K562 (cell line): ENCODE results near the gene CYP2W1. TPM values are rescaled to one million over a fixed set of nuclear protein-coding genes. Genes with fewer than 3 reads are reported as not detected.

Experiments
- ATAC-seq: fragments of 200-7000 bp; cut with Tn5 transposase; 3 replicates; pipeline ENCODE4 v1.9.1; 2020; ENCODE audit warnings: moderate library complexity
- BruUV-seq: library from RNA; stranded (reverse); fragments of 400-500 nt; replicated peaks from 2 replicates; lab custom pipeline; 2021; lab: Mats Ljungman, UMichigan
- CTCF ChIA-PET: fragments of 300-600 bp; formaldehyde crosslinking; extraction: SDS; loops from one replicate; lab custom pipeline; 2021; ENCODE audit warnings: low intra/inter-chr PET ratio; lab: Yijun Ruan, JAX
- POLR2A ChIA-PET: fragments of 300-600, 350-650 bp; sonication (Branson Sonifier 250); formaldehyde crosslinking; extraction: SDS; loops from one replicate; lab custom pipeline; 2021; ENCODE audit warnings: antibody characterized with exemption, inconsistent platforms; lab: Yijun Ruan, JAX
- DNase-seq, 4 experiments: peaks; one replicate each; pipeline versions ENCODE4 v3.0.0 to v3.0.0-alpha.2; 2011 to 2018; ENCODE audit warnings: low spot score in 3 of 4, mixed read lengths in 3 of 4; ENCODE audit errors: extremely low read depth in 1 of 4
- FAIRE-seq: peaks from 2 replicates; lab custom pipeline; 2011; peaks lifted over from hg19 to GRCh38; lab: Jason Lieb, UNC
- H2AFZ ChIP-seq: 2 replicates; pipeline ENCODE4 v1.6.0; 2011; ENCODE audit warnings: low read depth, low read length, control low read depth, inconsistent platforms
- H3K27ac ChIP-seq: fragments of 200-600 bp; 3 replicates; pipeline ENCODE4 v1.8.0; 2011; ENCODE audit warnings: low read depth, mild to moderate bottlenecking, control low read depth, inconsistent platforms, low read length, moderate library complexity, mixed read lengths; ENCODE audit errors: extremely low read depth
- H3K27me3 ChIP-seq, 2 experiments: fragments of 300-600 bp in 1 of 2; 2 replicates in 1 of 2; 3 replicates in 1 of 2; pipeline versions ENCODE4 v1.6.0 to v1.8.0; 2011; ENCODE audit warnings: inconsistent platforms in 2 of 2, low read length in 2 of 2, mild to moderate bottlenecking in 1 of 2, mixed read lengths in 1 of 2, moderate library complexity in 1 of 2; ENCODE audit not compliant: control insufficient read depth in 2 of 2, insufficient read depth in 2 of 2
- H3K36me3 ChIP-seq: fragments of 300-600 bp; 3 replicates; pipeline ENCODE4 v1.8.0; 2011; ENCODE audit warnings: mild to moderate bottlenecking, low read length, inconsistent platforms; ENCODE audit not compliant: control insufficient read depth, insufficient read depth
- H3K4me1 ChIP-seq, 2 experiments: fragments of 200-600 bp in 1 of 2; replicated peaks in 1 of 2; 2 replicates in 1 of 2; 3 replicates in 1 of 2; pipeline versions ENCODE4 v1.5.1 to v1.8.0; 2011; ENCODE audit warnings: inconsistent platforms in 2 of 2, low read length in 2 of 2, mild to moderate bottlenecking in 1 of 2, mixed read lengths in 1 of 2, moderate library complexity in 1 of 2; ENCODE audit not compliant: control insufficient read depth in 2 of 2, insufficient read depth in 2 of 2
- H3K4me2 ChIP-seq: 2 replicates; pipeline ENCODE4 v1.6.1; 2011; ENCODE audit warnings: low read length, control low read depth, inconsistent platforms, mixed read lengths; ENCODE audit not compliant: insufficient read depth
- H3K4me3 ChIP-seq: fragments of 200-600 bp; sonication (generic), shearing (Covaris generic); 2 replicates; pipeline ENCODE4 v1.5.1; 2016; ENCODE audit warnings: control low read depth, inconsistent platforms
- H3K79me2 ChIP-seq: fragments of 200-600 bp; 3 replicates; pipeline ENCODE4 v1.8.0; 2011; ENCODE audit warnings: low read length, inconsistent platforms; ENCODE audit not compliant: control insufficient read depth, insufficient read depth
- H3K9ac ChIP-seq, 2 experiments: 2 replicates each; pipeline versions ENCODE4 v1.6.0 to v1.6.1; 2011; ENCODE audit warnings: low read depth in 2 of 2, low read length in 2 of 2, control low read depth in 1 of 2, inconsistent platforms in 1 of 2, mild to moderate bottlenecking in 1 of 2, mixed read lengths in 1 of 2; ENCODE audit not compliant: insufficient read depth in 1 of 2
- H3K9me1 ChIP-seq: one replicate; pipeline ENCODE4 v1.6.0; 2011; ENCODE audit warnings: inconsistent platforms, mild to moderate bottlenecking, low read length, moderate library complexity; ENCODE audit not compliant: control insufficient read depth, insufficient read depth
- H3K9me3 ChIP-seq: replicated peaks from 2 replicates; pipeline ENCODE4 v1.5.1; 2011; ENCODE audit warnings: low read depth, low read length, inconsistent platforms; ENCODE audit not compliant: control insufficient read depth, insufficient read depth
- H4K20me1 ChIP-seq: replicated peaks from 2 replicates; pipeline ENCODE4 v1.6.1; 2011; ENCODE audit warnings: low read length, inconsistent platforms, mixed read lengths; ENCODE audit not compliant: control insufficient read depth, insufficient read depth
- ATF2 ChIP-seq: sonication (generic); formaldehyde crosslinking; IDR thresholded peaks from 2 replicates; pipeline ENCODE4 v1.8.1; 2022; ENCODE audit warnings: missing genetic modification reagents
- MITF ChIP-seq: IDR thresholded peaks from 2 replicates; pipeline ENCODE4 v1.6.1; 2014; ENCODE audit warnings: antibody characterized with exemption
- MYBL2 ChIP-seq, 2 experiments: fragments of 450-650 bp in 1 of 2; sonication (generic) in 1 of 2; formaldehyde crosslinking in 1 of 2; IDR thresholded peaks; 2 replicates each; pipeline versions ENCODE4 v1.6.1 to v1.8.1; 2017 to 2022; ENCODE audit warnings: borderline replicate concordance in 1 of 2, inconsistent platforms in 1 of 2, low read depth in 1 of 2, mild to moderate bottlenecking in 1 of 2, missing genetic modification reagents in 1 of 2, moderate library complexity in 1 of 2
- NFE2 ChIP-seq: IDR thresholded peaks from 2 replicates; pipeline ENCODE4 v1.6.1; 2014; ENCODE audit warnings: antibody characterized with exemption, low read depth
- POLR2G ChIP-seq: fragments of 200-400 bp; formaldehyde crosslinking; IDR thresholded peaks from 2 replicates; pipeline ENCODE4 v1.6.1; 2017; ENCODE audit warnings: low read depth, mild to moderate bottlenecking, antibody characterized with exemption, low read length, moderate library complexity
- RB1 ChIP-seq: fragments of 450-650 bp; IDR thresholded peaks from 2 replicates; pipeline ENCODE4 v1.6.1; 2017; ENCODE audit warnings: low read depth, mild to moderate bottlenecking
- RBM22 ChIP-seq: fragments of 200-400 bp; formaldehyde crosslinking; IDR thresholded peaks from 2 replicates; pipeline ENCODE4 v1.6.1; 2018; ENCODE audit warnings: low read length, low read depth; ENCODE audit not compliant: poor library complexity, severe bottlenecking
- RFX7 ChIP-seq: fragments of 250-450 bp; sonication (Bioruptor Pico); IDR thresholded peaks from 2 replicates; pipeline ENCODE4 v1.5.1; 2021; ENCODE audit warnings: mild to moderate bottlenecking
- SFPQ ChIP-seq: fragments of 200-400 bp; formaldehyde crosslinking; IDR thresholded peaks from 2 replicates; pipeline ENCODE4 v1.6.1; 2017; ENCODE audit warnings: mild to moderate bottlenecking, low read depth, low read length, moderate library complexity
- ZBTB33 ChIP-seq: sonication (generic); formaldehyde crosslinking; IDR thresholded peaks from 2 replicates; pipeline ENCODE4 v1.8.1; 2023; ENCODE audit warnings: mild to moderate bottlenecking, missing genetic modification reagents
- WGBS: fragments of 100-300 bp; shearing (Covaris generic); methylation state at CpG from one replicate; pipeline ENCODE4 v1.1.6; 2016; ENCODE audit warnings: low coverage, mixed read lengths; ENCODE audit not compliant: insufficient coverage; ENCODE audit errors: missing lambda C conversion rate; 5-methylcytosine and 5-hydroxymethylcytosine counted together
- in situ Hi-C: fragments of 300-500 bp; cut with MboI; formaldehyde crosslinking; loops from 4 replicates; pipeline ENCODE4 v1.15.0; 2018; ENCODE audit warnings: inconsistent platforms, mixed read lengths
- intact Hi-C: fragments of 100-400 bp; cut with micrococcal nuclease; formaldehyde crosslinking; loops from 2 replicates; pipeline ENCODE4 v1.14.2; 2022
- polyA plus RNA-seq, 8 experiments: library from polyadenylated mRNA; depleted of rRNA in 4 of 8; stranded (reverse) in 5 of 8; unstranded in 3 of 8; fragments of >200 nt; fragmentation: Nextera tagmentation in 2 of 8; fragmentation: Illumina TruSeq in 1 of 8; extraction: Ambion mirVana in 2 of 8; extraction: Trizol in 1 of 8; gene quantifications; 2 replicates each; pipeline versions ENCODE4 v1.2.1 to v1.2.3, GENCODE V29; 2011 to 2014; ENCODE audit warnings: inconsistent platforms in 1 of 8, missing spikeins in 1 of 8
- total RNA-seq, 7 experiments: library from RNA; depleted of rRNA in 6 of 7; stranded (reverse); fragments of >200 nt in 6 of 7; fragmentation: Illumina TruSeq in 2 of 7; extraction: Trizol in 2 of 7; gene quantifications; 2 replicates each; pipeline versions ENCODE4 v1.2.1 to v1.2.3, GENCODE V29; 2011 to 2021; ENCODE audit warnings: low replicate concordance in 1 of 7

The CYP2W1 gene
- total and polyA plus RNA-seq, 9 of the 15 experiments (the other 6 are each of a cell fraction or from before 2014, with no cell fraction given), result not detected

- H3K4me2 ChIP-seq, result no peak overlapping the region
- no peaks in the 10 kb centered on the region for H3K79me2 ChIP-seq
- no peaks in the 10 kb centered on the region for H4K20me1 ChIP-seq
- in situ Hi-C loops, result loop anchor here (5.0 to 25.0 kb wide), 3 partner anchors 33 to 168 kb away; partner anchors contain the start of gene ZFAND2A
- H3K4me3 ChIP-seq, result no peak overlapping the region
- 62% methylated on average over 27 of the region's 28 CpGs for WGBS
- ChIA-PET POLR2A (interaction anchor here (0.6 to 1.6 kb wide), 5 partner anchors 20 to 91 kb away, joined by 3 to 6 read pairs (median 3); no protein-coding TSS in a partner anchor), CTCF (interaction anchor here (0.5 to 4.1 kb wide), 6 partner anchors 65 to 438 kb away, joined by 3 to 111 read pairs (median 5); no protein-coding TSS in a partner anchor)
- H3K9ac ChIP-seq, result peak overlapping the region in 1 of 2 experiments; percentile 71; a peak in 1 of 4 replicates
- H3K27ac ChIP-seq, result no peak overlapping the region
- no peaks in the 10 kb centered on the region for H3K9me3 ChIP-seq
- no peaks in the 10 kb centered on the region for H3K27me3 ChIP-seq
- no peak for FAIRE-seq
- DNase-seq, result no peak
- H2AFZ ChIP-seq, result no peak overlapping the region
- intact Hi-C loops, result no loop called here
- BruUV-seq, result no TSS peak
- H3K4me1 ChIP-seq, result peaks cover 0 to 75% of the 10 kb centered on the region in 2 experiments; a peak in 2 of 5 replicates
- ATAC-seq, result no peak
- H3K36me3 ChIP-seq, result peaks cover 14% of the 10 kb centered on the region; the same call in 1 of the 3 replicates
- H3K9me1 ChIP-seq, result no peaks in the 10 kb centered on the region
- peak; percentile 46 for TF ChIP-seq RBM22
- no peak for TF ChIP-seq MITF
- TF ChIP-seq RB1, result no peak
- peak; percentile 67 for TF ChIP-seq POLR2G
- no peak for TF ChIP-seq ZBTB33 (CRISPR knock-in tag)
- no peak for TF ChIP-seq SFPQ
- no peak for TF ChIP-seq MYBL2 (IDR thresholded peaks at IDR 0.05; ENCODE audit: low read depth)
- TF ChIP-seq MYBL2 (CRISPR knock-in tag; IDR thresholded peaks at IDR 0.05; ENCODE audit: borderline replicate concordance), result no peak
- no peak for TF ChIP-seq ATF2 (CRISPR knock-in tag)
- TF ChIP-seq RFX7, result no peak
- TF ChIP-seq NFE2, result no peak
These were observed 11.8 kb downstream of the CYP2W1 start for GRCh38 chr7:994592-995308.
